ENCODE results near the gene CNTFR. TPM values are rescaled to one million over a fixed set of nuclear protein-coding genes. Genes with fewer than 3 reads are reported as not detected.

The CNTFR gene
- total and polyA plus RNA-seq, 2 of the 8 experiments (the other 6 are each of a cell fraction or from before 2014, with no cell fraction given) = 1.2 to 4.2 TPM

DNA sequence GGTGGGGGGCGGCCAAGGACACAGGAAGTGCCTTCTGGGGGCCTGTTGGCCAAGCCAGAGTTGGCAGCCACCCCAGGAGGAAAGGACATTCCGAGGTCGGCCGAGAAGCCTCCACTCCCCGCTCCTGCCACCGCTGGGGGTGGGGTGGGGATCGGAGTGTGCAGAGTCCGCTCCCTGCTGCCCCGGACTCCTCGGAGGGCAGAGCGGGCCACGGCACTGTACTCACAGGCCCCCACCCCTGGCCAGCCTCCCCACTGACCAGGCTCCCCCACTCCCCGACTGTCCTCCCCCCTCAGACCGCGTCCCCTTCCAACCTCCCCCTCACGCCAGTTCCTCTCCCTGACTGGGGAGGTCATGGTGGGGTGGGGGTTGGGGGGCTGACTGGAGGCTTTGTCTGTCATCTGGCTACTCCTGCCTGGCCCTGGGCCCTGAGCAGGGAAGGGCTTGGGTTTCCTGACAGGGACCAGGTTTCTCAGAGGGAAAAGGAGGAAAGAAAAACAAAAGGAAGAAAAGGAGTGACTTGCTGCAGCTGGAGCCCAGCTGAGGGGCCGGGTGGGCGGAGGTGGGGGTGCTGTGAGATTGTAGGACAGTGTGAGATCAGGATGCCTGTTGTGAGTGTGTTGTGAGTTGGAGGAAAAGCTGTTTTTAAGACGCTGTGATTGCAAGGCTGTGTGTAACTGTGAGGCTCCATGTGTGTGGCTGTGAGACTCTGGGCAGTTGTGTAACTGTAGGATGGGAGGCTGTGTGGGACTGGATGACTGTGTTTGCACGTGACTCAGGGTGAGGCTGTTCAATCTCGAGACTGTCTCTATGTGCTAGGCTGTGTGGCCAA is 29.7 kb downstream of the CNTFR start:
- Histone ChIP-seq H4K8ac (ENCODE audit: extremely low read depth, insufficient read depth, low read length) (peak overlapping the region; percentile 6; the same call in 1 of the 2 replicates), H3K79me1 (ENCODE audit: low read depth, low read length) (0 out of 2 replicates have a peak, but pooled peaks cover under 1% of the 10 kb centered on the region), H3K9me3 (ENCODE audit: insufficient read depth in 2 of 2, low read depth in 1 of 2, low read length in 1 of 2) (0 out of 4 replicates have a peak, but pooled peaks cover 0 to 3% of the 10 kb centered on the region in 2 experiments), H3K27me3 (replicated peaks in 1 of 4; ENCODE audit: control insufficient read depth in 3 of 4, extremely low read depth in 1 of 4, insufficient read depth in 3 of 4, low read length in 3 of 4) (no peaks in the 10 kb centered on the region; a peak in 3 of 7 replicates), H3K18ac (ENCODE audit: extremely low read depth, low read length) (no peak overlapping the region), H3K36me3 (ENCODE audit: control insufficient read depth in 2 of 4, insufficient read depth in 4 of 4, low read length in 3 of 4) (no peaks in the 10 kb centered on the region), H3K56ac (replicated peaks; ENCODE audit: insufficient read length, low read depth, low read length) (no peak overlapping the region), H2BK12ac (ENCODE audit: low read depth, low read length) (peak overlapping the region; percentile 86; the same call in 1 of the 2 replicates), H2BK5ac (ENCODE audit: low read depth, low read length) (peak overlapping the region; percentile 72; the same call in 1 of the 2 replicates), H2BK120ac (replicated peaks; ENCODE audit: low read depth, low read length) (no peak overlapping the region), H2BK15ac (ENCODE audit: low read length) (peak overlapping the region; percentile 14; the same call in 1 of the 2 replicates), H2AK5ac (ENCODE audit: low read depth, low read length) (no peak overlapping the region), H3K14ac (ENCODE audit: insufficient read length) (no peak overlapping the region), H4K20me1 (replicated peaks in 1 of 2; ENCODE audit: control insufficient read depth in 1 of 2, insufficient read depth in 2 of 2, low read length in 2 of 2) (no peaks in the 10 kb centered on the region), H3K4ac (replicated peaks; ENCODE audit: insufficient read length, low read depth, low read length) (no peak overlapping the region), H3K23ac (ENCODE audit: insufficient read length) (no peak overlapping the region), H3K4me2 (ENCODE audit: insufficient read depth in 1 of 2, low read depth in 2 of 2, low read length in 2 of 2) (peak overlapping the region; percentile 14 to 43; a peak in 2 of 4 replicates), H3K27ac (ENCODE audit: low read depth, low read length) (no peak overlapping the region), H3K4me3 (ENCODE audit: extremely low read depth in 1 of 4, insufficient read depth in 2 of 4, low read depth in 3 of 4, low read length in 4 of 4) (no peak overlapping the region), H3K23me2 (ENCODE audit: low read depth, low read length) (no peaks in the 10 kb centered on the region), H2BK20ac (ENCODE audit: low read length) (0 out of 2 replicates have a peak overlapping the region, but pooled peaks have one; percentile 2), H2AFZ (ENCODE audit: low read length) (no peak overlapping the region), H3K9ac (replicated peaks in 1 of 4; ENCODE audit: extremely low read depth in 1 of 4, low read depth in 3 of 4, low read length in 3 of 4) (peak overlapping the region in 1 of 4 experiments; percentile 22; a peak in 1 of 7 replicates), H3K79me2 (ENCODE audit: control insufficient read depth in 1 of 2, insufficient read depth in 2 of 2, low read length in 2 of 2) (no peaks in the 10 kb centered on the region), H4K5ac (ENCODE audit: insufficient read length, low read depth, low read length) (no peak overlapping the region), H3K4me1 (replicated peaks in 1 of 4; ENCODE audit: control insufficient read depth in 3 of 4, insufficient read depth in 4 of 4, low read length in 3 of 4) (peaks cover 7 to 24% (median 16%) of the 10 kb centered on the region in 4 experiments), H4K91ac (replicated peaks; ENCODE audit: insufficient read length, low read length) (no peak overlapping the region)
- POLR2A ChIA-PET (ENCODE audit: partially characterized antibody) = interaction anchor here (0.6 to 1.9 kb wide), 4 partner anchors 11 to 216 kb away, joined by 3 to 5 read pairs (median 4); no protein-coding TSS in a partner anchor
- 49% methylated on average over 7 of the region's 21 CpGs; no CpG with 5 or more reads in 1 of the 2 experiments for WGBS, 2 experiments (ENCODE audit: extremely low coverage in 1 of 2, insufficient coverage in 1 of 2, insufficient read length in 1 of 2, insufficient replicate concordance in 2 of 2, low coverage in 1 of 2, low lambda C conversion rate in 2 of 2, missing lambda C conversion rate in 1 of 2)
- CTCF ChIA-PET (ENCODE audit: partially characterized antibody) = interaction anchor here (0.8 to 11.9 kb wide), 9 partner anchors 11 to 156 kb away, joined by 3 to 241 read pairs (median 12); no protein-coding TSS in a partner anchor
- FAIRE-seq = no peak
- DNase-seq (ENCODE audit: low read depth in 1 of 2, low spot score in 2 of 2) = no peak
- TF ChIP-seq SUZ12 (IDR thresholded peaks at IDR 0.05; ENCODE audit: low read length) = no peak
- no peak for TF ChIP-seq NANOG (IDR thresholded peaks at IDR 0.05; ENCODE audit: insufficient read depth, low read depth, low read length, poor library complexity, severe bottlenecking)
- TF ChIP-seq POU5F1 (IDR thresholded peaks at IDR 0.05; ENCODE audit: low read depth, low read length) = no peak
- TF ChIP-seq CHD2 (IDR thresholded peaks at IDR 0.05; ENCODE audit: low read length) = no peak
- no peak for TF ChIP-seq TCF12 (IDR thresholded peaks at IDR 0.05; ENCODE audit: low read depth, low read length)
- no peak for TF ChIP-seq EZH2 (IDR thresholded peaks at IDR 0.05; ENCODE audit: low read depth, low read length, severe bottlenecking)
- TF ChIP-seq GTF2F1 (IDR thresholded peaks at IDR 0.05; ENCODE audit: borderline replicate concordance, low read depth, low read length) = no peak
- no peak for TF ChIP-seq GABPA (IDR thresholded peaks at IDR 0.05; ENCODE audit: borderline replicate concordance, insufficient read depth, low read length)
- no peak for TF ChIP-seq BACH1 (IDR thresholded peaks at IDR 0.05; ENCODE audit: low read length)
- TF ChIP-seq FOSL1 (IDR thresholded peaks at IDR 0.05; ENCODE audit: insufficient read depth, low read depth, low read length) = no peak
- no peak for TF ChIP-seq ZNF274 (IDR thresholded peaks at IDR 0.05; ENCODE audit: borderline replicate concordance, extremely low read depth, low read length)

Data from H1 (cell line).